ENCODE measurements around the gene DNMT3A.

DNA sequence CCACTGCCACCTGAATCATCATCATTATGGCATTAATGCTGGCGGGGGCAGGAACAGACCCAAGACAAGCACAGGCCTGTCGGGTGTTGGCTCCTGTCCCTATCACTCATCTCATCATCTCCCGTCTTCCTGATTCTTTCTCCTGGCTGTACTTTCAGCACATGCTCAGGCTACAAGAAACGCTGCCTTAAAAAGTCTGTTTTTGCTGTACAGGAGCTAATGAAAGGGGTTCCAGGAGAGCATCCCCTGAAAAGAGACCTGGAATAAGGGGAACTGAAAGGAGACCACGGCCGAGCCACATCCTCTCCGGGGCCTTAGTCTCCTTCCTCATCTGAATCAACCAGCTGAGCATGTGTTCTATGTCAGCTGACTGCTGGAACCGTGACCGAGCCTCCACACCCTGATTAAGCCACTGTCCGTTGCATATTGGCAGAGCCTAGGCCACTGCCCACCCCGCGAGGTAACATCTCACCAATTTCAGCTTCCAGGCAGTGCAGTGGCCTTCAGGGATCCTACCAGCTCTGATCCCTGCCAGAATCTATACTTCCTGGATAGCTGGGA lies 62.6 kb downstream of the DNMT3A start:
- TF ChIP-seq, protein P1, sequence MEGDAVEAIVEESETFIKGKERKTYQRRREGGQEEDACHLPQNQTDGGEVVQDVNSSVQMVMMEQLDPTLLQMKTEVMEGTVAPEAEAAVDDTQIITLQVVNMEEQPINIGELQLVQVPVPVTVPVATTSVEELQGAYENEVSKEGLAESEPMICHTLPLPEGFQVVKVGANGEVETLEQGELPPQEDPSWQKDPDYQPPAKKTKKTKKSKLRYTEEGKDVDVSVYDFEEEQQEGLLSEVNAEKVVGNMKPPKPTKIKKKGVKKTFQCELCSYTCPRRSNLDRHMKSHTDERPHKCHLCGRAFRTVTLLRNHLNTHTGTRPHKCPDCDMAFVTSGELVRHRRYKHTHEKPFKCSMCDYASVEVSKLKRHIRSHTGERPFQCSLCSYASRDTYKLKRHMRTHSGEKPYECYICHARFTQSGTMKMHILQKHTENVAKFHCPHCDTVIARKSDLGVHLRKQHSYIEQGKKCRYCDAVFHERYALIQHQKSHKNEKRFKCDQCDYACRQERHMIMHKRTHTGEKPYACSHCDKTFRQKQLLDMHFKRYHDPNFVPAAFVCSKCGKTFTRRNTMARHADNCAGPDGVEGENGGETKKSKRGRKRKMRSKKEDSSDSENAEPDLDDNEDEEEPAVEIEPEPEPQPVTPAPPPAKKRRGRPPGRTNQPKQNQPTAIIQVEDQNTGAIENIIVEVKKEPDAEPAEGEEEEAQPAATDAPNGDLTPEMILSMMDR (conservative IDR thresholded peaks at IDR 0.05; ENCODE audit: low read length): no peak
- TF ChIP-seq EZH2phosphoT487 (IDR thresholded peaks at IDR 0.05; ENCODE audit: borderline replicate concordance): no peak

Data from Loucy (cell line).